HCT116 (cell line): Measurements from ENCODE around the gene CTBP2.

Experiments used
- CEBPB ChIP-seq: IDR thresholded peaks from 2 replicates; pipeline ENCODE4 v1.6.1; 2012; ENCODE audit warnings: low read depth
- CTCF ChIP-seq, 3 experiments: fragments of 200-600 bp in 1 of 3; sonication (generic) in 1 of 3; IDR thresholded peaks in 2 of 3; conservative IDR thresholded peaks in 1 of 3; 2 replicates each; pipeline ENCODE4 v1.5.1; 2012 to 2017; ENCODE audit warnings: low read depth in 2 of 3, low read length in 2 of 3, antibody characterized with exemption in 1 of 3, borderline replicate concordance in 1 of 3, control low read depth in 1 of 3, mild to moderate bottlenecking in 1 of 3, mixed read lengths in 1 of 3, mixed run types in 1 of 3, moderate library complexity in 1 of 3; ENCODE audit not compliant: insufficient read depth in 1 of 3
- ELF1 ChIP-seq: IDR thresholded peaks from 2 replicates; pipeline ENCODE4 v1.6.1; 2012; ENCODE audit warnings: low read depth, borderline replicate concordance
- MAX ChIP-seq: IDR thresholded peaks from 2 replicates; pipeline ENCODE4 v1.6.1; 2012
- POLR2A ChIP-seq: IDR thresholded peaks from 2 replicates; pipeline ENCODE4 v1.7.0; 2011; ENCODE audit warnings: borderline replicate concordance; ENCODE audit not compliant: insufficient read depth, insufficient read length; ENCODE audit errors: extremely low read depth
- POLR2AphosphoS5 ChIP-seq: IDR thresholded peaks from 2 replicates; pipeline ENCODE4 v1.6.1; 2011; ENCODE audit warnings: mild to moderate bottlenecking, low read depth, low read length, moderate library complexity
- SIN3A ChIP-seq: IDR thresholded peaks from 2 replicates; pipeline ENCODE4 v1.6.1; 2012; ENCODE audit warnings: low read depth
- SRF ChIP-seq: IDR thresholded peaks from 2 replicates; pipeline ENCODE4 v1.6.1; 2012; ENCODE audit warnings: low read depth

DNA sequence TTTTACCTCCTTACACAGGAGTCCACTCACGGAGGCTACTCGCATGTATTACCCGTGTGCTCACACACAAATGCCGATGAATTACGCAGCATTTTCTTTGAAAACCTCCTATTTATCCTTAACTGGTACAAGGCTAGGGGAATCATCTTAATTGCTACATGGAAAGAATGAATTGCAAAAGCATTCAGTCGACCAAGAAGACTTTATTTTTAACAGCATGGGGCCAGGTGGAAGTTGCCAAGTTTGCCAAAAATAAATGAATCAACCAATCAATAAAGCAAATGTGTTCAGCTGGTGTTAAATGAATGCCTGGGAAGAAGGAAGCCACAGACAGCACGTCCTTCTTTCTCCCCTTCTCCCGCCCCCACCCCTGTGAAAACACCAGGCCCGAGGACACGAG is 55.8 kb downstream of the CTBP2 start:
- TF ChIP-seq CTCF (IDR thresholded peaks at IDR 0.05 in 2 of 3, conservative IDR thresholded peaks at IDR 0.05 in 1 of 3; ENCODE audit: borderline replicate concordance in 1 of 3, insufficient read depth in 1 of 3, low read depth in 2 of 3, low read length in 2 of 3) = no peak
- TF ChIP-seq MAX = no peak
- no peak for TF ChIP-seq CEBPB
- TF ChIP-seq POLR2A = no peak
- TF ChIP-seq POLR2AphosphoS5 = no peak
- TF ChIP-seq SIN3A = no peak
- no peak for TF ChIP-seq ELF1
- no peak for TF ChIP-seq SRF
